ENCODE measurements around the gene IL2RA. TPM values are rescaled to one million over a fixed set of nuclear protein-coding genes. Genes with fewer than 3 reads are reported as not detected.

IL2RA gene
- total RNA-seq (2021), result not detected in 2 replicates
- long read RNA-seq, result 0 reads

DNA sequence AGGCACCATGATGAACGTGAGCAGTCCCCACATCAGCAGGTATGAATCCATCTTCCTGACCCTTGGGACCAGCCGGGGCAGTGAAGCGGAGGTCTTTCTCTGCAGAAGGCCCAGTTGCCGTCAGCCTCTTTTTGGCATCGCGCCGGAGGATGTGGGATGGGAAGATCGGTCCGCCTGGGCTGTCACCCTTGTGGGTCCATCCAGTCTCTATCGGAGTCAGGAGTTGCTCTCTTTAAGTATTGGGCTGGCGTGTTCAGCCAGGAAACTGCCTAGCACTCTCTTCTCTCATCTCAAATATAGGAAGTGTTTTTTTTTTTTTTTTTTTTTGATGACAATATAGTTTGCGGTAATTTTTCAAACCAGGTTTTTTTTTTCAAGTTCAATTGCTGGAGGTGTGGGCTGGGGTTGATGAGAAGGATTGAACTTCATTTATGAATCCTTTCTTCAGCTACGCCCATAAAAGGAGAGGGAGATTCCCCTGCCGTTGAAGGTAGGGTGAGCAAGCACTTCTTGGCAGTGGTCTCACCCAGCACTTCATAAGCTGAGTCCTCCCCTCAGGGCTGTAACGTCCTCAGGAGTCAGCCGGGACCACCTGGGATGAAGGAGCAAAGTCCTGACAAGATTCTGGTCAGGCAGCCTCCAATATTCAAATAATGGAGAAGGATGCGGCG is at the start of gene IL2RA:
Gene IL2RA (minus strand): TSS at position 267 of the 671 bp plus-strand sequence. CDS start 216 bp downstream, at position 51.
- Histone ChIP-seq H3K14ac (ENCODE audit: insufficient read depth, low read length) (no peak within 1 kb of the TSS), H3K9me3 (ENCODE audit: control insufficient read depth, low read depth, low read length) (no peaks in the 10 kb centered on the region), H4K5ac (ENCODE audit: insufficient read length, low read depth, low read length) (no peak within 1 kb of the TSS), H2BK5ac (ENCODE audit: insufficient read length, low read length) (no peak within 1 kb of the TSS), H3K56ac (ENCODE audit: insufficient read length, low read depth, low read length) (no peak within 1 kb of the TSS), H3K79me1 (ENCODE audit: insufficient read depth, low read depth, low read length, poor library complexity, severe bottlenecking) (no peaks in the 10 kb centered on the region), H2AFZ (ENCODE audit: low read length) (peak within 1 kb of the TSS; percentile 18), H3K4ac (ENCODE audit: low read depth, low read length) (no peak within 1 kb of the TSS), H2BK12ac (ENCODE audit: insufficient read length, low read depth, low read length) (no peak within 1 kb of the TSS), H2BK15ac (ENCODE audit: low read depth, low read length) (no peak within 1 kb of the TSS), H3T11ph (ENCODE audit: low read length) (no peak within 1 kb of the TSS), H2BK20ac (ENCODE audit: low read depth, low read length, poor library complexity, severe bottlenecking) (no peak within 1 kb of the TSS), H2BK120ac (ENCODE audit: low read depth, low read length, poor library complexity, severe bottlenecking) (no peak within 1 kb of the TSS), H4K8ac (replicated peaks; ENCODE audit: insufficient read length, low read depth, low read length) (no peak within 1 kb of the TSS), H3K4me2 (ENCODE audit: insufficient read depth, insufficient read length, low read length) (no peak within 1 kb of the TSS), H3K4me1 (ENCODE audit: insufficient read depth, low read length) (no peaks in the 10 kb centered on the region), H3K23ac (ENCODE audit: insufficient read length, low read depth, low read length) (no peak within 1 kb of the TSS), H2AK5ac (ENCODE audit: insufficient read length, low read length) (no peak within 1 kb of the TSS), H3K18ac (ENCODE audit: insufficient read length, low read depth, low read length) (no peak within 1 kb of the TSS), H3K27ac (ENCODE audit: insufficient read length, low read depth, low read length) (no peak within 1 kb of the TSS), H3K9ac (ENCODE audit: extremely low read depth, insufficient read length, low read length) (no peak within 1 kb of the TSS), H3K79me2 (ENCODE audit: insufficient read depth, low read length) (no peaks in the 10 kb centered on the region), H4K20me1 (ENCODE audit: control insufficient read depth, insufficient read depth, insufficient read length) (no peaks in the 10 kb centered on the region), H4K91ac (ENCODE audit: insufficient read length, low read depth, low read length) (no peak within 1 kb of the TSS), H3K23me2 (ENCODE audit: insufficient read length, low read depth, low read length, poor library complexity, severe bottlenecking) (no peaks in the 10 kb centered on the region), H3K27me3 (ENCODE audit: insufficient read depth, low read length) (no peaks in the 10 kb centered on the region)
- peak; percentile 29 for DNase-seq
- Mint-ChIP-seq H3K4me1 (peaks cover 0 to 1% of the 10 kb centered on the region in 2 experiments; a peak in 3 of 4 replicates), H3K36me3 (ENCODE audit: insufficient read depth in 1 of 3, low read depth in 3 of 3) (no peaks in the 10 kb centered on the region; a peak in 1 of 7 replicates), H3K9me3 (peaks cover 0 to 3% of the 10 kb centered on the region in 2 experiments; a peak in 3 of 5 replicates), H3K27ac (no peak within 1 kb of the TSS), H3K4me3 (no peak within 1 kb of the TSS), H3K27me3 (ENCODE audit: low read depth) (peaks cover 10% of the 10 kb centered on the region)
- WGBS (ENCODE audit: extremely low coverage, insufficient read length, low lambda C conversion rate), result no CpG with 5 or more reads among the region's 18 CpGs
- TF ChIP-seq, protein P1, sequence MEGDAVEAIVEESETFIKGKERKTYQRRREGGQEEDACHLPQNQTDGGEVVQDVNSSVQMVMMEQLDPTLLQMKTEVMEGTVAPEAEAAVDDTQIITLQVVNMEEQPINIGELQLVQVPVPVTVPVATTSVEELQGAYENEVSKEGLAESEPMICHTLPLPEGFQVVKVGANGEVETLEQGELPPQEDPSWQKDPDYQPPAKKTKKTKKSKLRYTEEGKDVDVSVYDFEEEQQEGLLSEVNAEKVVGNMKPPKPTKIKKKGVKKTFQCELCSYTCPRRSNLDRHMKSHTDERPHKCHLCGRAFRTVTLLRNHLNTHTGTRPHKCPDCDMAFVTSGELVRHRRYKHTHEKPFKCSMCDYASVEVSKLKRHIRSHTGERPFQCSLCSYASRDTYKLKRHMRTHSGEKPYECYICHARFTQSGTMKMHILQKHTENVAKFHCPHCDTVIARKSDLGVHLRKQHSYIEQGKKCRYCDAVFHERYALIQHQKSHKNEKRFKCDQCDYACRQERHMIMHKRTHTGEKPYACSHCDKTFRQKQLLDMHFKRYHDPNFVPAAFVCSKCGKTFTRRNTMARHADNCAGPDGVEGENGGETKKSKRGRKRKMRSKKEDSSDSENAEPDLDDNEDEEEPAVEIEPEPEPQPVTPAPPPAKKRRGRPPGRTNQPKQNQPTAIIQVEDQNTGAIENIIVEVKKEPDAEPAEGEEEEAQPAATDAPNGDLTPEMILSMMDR (conservative IDR thresholded peaks at IDR 0.05), result no peak

Data from H9 (cell line).